OCI-M1 (cell line): ENCODE measurements around the gene XIRP1.

Source experiments
- DNase-seq: peaks from one replicate; lab custom pipeline; 2025; lab: John Stamatoyannopoulos, UW

Gene XIRP1

DNA sequence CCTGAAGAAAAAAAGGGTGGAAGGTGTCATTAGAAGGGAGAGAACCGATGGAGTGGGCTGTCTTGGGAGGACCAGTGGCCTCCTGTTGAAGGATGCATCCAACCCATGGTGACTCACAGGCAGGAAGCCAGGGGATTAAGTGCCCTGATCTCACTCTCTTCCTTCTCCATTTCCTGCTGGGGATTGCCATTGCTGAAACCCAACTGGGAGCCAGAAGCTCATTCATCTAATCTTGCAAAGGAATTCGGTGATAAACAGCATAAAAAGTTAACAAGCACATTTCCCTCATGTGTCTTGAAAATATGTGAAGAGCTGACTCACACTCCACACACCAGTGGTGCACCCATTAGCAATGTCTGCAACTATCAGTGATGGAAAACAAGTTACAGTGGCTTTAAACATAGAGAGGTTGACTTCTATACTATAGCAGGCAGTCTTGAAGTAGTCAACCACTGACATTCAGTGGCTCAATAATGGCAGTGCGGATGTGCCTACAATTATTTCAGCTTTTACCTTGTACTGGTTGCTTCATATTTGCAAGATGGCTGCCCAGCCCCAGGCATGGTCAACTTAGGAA is 26.2 kb downstream of the XIRP1 start:
- DNase-seq = peak; percentile 42

DNA sequence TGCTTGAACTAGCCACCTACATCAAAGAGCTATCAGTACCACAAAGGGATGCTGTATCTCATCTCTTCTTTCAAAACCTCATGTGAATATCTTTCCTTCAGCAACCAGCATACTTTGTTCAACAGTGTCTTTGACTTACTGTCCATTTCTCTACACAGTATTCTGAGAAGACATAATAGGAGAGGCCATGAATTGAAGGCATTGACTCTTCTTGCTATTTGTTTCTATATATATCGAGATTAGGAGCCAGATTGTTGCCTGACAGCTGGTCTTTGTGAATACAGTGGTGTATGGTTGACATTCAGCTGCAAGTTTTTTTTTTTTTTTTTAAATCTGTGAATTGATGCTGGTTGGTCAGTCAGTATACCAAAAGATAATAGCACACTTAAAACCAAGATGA is 26.9 kb downstream of the XIRP1 start:
- no peak for DNase-seq

DNA sequence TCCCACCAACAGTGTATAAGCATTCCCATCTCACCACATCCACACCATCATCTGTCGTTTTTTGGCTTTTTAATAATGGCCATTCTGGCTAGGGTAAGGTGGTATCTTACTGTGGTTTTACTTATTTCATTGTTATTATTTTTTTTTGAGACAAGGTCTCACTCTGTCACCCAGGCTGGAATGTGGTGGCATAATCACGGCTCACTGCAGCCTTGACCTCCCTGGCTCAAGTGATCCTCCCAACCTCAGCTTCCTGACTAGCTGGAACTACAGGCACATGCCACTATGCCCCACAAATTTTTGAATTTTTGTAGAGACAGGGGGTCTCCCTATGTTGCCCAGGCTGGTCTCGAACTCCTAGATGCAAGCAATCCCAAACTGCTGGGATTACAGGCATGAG is 28.0 kb downstream of the XIRP1 start:
- DNase-seq = no peak

DNA sequence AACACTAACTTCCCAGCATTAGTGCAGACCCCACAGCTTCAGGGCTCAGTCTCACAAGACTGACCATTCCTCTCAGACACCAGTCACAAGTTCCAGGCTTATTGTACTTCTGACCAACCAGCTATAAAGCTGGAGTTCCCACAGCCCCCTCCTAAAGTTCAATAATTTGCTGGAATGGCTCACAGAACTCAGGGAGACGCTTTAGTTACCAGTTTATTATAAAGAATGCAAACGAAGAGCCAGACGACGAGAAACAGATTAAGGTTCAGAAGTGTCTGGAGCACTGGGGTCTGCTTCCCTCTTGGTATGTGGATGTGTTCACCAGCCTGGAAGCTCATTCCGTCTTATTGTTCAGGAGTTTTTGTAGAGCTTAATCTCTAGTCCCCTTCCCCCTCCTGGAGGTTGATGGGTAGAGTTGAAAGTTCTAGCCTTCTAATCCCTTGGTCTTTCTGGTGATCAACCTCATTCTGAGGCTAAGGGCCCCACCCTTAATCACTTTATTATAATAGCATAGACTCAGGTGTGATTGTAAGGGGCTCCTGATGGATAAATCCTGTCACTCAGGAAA is 34.2 kb downstream of the XIRP1 start:
- no peak for DNase-seq

DNA sequence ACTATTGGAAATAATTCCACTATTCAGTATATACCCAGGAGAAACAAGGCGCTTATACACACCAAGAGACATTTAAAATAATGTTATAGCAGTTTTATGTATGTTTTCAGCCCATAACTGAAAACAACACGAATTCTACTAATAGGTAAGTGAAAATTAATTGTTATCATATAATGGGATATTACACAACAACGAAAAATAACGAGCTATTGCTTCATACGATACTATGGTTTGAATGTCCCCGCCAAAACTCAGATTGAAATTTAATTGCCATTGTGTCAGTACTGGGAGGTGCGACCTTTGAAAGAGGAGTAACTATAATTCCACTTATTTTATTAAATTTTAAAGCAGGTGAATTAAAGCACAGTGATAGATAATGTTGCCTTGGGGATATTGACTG is 35.0 kb downstream of the XIRP1 start:
- DNase-seq = no peak

DNA sequence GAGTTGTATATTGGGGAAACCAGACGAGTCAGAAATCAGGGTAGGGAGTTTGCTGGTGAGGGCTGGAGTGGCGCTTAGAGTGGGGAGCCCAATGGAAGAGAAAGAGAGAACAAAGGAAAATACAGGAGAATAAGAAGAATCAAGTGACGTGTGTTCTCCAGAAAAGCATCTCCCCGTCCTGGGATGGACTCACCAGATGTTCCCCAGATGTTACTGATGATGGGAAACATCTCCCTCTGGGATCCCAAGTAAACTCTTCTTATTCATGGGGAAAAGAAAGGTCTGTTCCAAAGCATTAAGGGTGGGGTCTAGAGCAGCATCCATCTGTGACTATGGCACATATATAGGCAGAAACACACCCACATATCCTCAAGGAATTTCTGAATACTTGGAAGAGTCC is 36.0 kb downstream of the XIRP1 start:
- no peak for DNase-seq

DNA sequence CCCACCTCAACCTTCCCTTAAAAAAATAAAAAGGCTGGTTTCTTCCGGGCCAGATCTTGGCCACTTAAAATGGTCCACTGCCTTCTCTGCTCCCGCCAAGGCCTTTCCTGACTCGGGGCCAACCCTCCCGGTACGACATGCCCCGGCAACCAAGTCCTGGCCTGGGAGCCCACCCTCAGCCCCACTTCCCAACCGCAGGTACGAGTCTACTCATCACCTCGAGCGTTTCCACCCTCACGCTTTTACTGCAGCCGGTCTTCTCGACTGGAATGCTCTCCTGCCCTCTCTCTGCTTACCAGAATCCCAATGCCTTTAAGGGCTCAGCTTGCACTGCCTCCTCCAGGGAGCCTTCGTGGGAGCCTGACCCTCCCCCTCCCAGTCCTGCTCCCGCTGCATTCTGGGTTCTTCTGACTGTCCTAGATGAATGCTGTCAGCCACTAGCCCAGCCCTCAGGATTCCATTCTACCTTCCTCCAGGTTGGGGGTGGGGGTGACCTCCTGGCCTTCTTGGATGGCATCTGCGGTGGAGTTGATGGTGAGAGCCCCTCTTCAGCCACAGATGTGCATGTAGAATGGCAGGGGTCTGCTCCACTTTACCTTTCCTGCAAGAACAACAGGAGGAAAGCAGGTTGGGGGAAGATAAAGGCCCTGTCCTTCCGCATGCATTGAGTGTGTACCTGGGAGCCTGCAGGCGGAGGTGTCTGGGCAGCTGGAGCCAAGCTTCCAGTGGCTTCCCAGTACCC is 37.9 kb downstream of the XIRP1 start:
- DNase-seq = peak; percentile 53

DNA sequence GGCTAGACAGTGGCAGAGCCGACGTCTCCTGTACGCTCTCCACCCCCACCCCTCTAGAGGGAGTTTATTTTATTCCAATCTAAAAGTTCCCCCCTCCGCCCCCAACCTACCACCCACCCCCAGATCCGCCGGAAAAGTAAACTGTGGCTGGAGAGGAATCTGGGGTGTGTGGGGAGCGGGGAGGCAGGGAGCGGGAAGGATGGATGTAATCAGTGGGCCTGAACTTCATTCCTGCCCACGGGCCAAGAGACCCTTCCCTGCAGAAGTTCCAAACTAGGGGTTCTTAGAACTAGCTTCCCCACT is 38.5 kb downstream of the XIRP1 start:
- no peak for DNase-seq

DNA sequence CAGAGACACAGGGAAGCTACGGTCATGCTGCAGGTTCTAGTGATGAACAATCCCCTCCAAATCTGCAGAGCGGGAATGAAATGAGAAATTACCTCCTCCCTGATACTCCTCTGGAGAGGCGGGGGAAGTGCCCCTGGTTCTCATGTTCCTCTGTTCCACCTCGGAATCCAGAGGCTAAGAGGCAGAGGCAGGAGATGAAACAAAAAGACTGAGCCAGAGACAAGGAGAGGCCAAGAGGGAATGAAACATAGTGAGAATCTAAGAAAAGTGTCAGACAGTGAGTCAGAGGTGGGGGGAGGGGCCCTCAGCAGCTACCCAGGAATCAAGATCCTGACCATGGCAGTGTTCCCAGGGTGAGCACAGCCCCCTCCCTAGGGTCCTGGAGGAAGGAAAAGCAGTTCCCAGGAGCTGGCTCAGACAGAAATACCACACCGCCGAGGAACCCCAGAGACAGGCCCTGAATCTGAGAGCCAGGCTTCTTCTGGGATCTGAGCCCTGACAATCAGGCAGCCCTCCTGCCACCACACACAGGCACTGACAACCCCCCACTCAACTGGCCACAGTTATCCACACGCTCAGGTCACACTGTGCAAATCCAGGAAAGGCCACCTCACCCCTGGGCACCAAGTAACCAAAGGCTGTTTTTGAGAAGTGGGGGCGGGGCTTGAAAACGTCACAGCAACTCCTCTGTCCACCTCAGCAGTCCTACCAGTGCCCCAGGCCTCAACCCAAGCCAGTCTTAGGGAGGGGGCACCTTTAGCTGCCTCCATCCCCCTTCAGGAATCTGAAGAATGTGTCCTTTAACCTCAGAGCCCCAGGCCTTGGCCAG is 41.4 kb downstream of the XIRP1 start:
- peak; percentile 78 for DNase-seq

DNA sequence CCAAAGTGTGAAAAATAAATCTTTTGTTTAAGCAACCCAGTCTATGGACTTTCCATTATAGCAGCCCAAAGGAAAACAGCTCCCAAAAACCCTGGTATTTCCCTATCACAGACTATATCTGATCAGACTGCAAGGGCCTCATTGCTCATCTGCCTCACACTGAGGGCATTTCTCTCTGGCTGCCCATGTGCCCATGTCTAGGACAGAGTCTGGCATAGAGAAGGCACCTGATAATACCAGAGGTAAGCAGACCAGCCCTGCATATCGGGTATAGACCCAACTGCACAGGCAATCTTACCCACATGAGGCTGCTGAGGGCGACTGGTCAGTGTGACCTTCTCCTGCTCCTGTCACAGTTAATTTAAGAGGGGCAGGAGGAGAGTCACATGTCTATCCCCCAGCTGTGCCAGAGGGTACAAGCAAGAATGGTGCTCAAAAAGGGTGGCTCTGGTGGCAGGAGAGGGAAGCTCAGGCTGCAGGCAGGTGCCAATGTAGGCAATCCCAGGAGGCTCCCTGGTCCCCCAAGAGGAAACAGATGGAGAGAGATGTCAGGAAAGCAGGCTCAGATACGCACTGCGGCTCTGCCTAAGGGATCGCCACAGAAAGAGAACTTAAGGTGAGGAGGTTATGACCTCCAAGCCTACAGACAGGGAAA is 42.1 kb downstream of the XIRP1 start:
- no peak for DNase-seq

DNA sequence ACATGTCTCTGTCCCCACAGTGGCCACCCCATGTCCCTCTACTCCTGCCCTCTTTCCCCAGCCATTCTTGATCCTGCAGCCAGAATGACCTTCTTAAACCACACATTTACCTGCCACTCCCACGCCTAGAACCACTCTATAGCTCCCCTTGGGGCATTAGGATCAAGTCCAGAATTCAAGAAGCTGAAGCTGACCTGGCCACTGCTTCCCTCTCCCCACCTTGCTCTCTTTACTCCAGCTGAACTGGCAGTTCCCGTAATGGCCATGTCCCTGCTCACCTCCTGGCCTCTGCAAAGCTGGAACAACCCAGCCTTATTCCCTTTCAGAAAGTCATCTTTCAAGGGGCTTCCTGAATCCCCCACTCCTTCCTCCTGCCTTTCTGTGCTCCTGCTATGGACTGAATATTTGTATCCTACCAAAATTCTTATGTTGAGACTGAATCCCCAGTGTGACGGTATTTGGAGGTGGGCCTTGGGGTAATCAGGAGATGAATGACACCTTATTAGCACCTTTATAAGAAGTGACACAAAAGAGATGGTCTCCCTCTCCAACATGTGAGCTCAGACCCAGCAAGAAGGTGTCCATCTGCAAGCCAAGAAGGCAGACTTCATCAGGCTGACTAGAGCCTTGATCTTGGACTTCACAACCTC is 42.8 kb downstream of the XIRP1 start:
- no peak for DNase-seq

DNA sequence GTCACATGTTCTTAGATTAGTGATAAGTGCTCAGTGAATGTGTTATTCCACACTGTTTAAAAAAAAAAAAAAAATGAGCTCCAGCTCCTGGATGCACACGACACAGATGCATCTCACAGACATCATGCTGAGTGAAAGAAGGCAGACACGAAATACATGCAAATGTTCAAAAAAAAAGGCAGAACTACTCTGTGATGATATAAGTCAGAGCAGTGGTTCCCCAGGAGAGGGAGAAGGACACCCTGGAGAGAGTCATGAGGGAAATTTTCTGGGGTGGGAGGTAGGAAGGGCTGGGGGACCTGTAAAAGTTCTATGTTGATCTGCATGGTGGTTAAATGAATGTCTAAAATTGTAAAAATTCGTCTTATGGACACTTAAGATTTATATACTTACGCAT is 43.3 kb downstream of the XIRP1 start:
- DNase-seq = no peak

DNA sequence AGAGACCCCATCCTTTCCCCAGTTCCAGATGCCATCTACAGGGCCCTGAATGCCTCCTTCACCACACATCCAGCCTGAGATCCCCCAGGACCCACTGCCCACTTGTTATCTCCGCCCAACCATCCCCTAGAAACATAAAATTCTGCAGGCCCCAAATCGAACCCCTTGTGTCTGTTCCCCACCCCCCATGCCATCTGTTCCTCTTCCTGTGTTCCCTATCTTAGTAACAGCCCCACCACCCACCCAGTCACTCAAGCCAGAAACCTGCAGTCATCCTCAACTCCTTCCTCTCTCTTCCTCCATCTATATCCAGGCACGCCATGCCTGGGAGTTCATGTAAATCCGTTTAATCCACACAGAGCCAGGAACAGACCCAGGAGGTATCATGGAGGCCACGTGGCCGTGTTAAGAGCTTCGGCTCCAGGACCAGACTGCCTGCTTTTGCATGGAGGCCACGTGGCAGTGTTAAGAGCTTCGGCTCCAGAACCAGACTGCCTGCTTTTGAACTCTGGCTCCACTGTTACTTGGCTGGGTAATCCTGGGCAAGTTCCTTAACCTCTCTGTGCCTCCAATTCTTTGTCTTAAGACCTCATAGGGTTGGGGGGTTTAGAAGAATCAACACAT is 43.8 kb downstream of the XIRP1 start:
- DNase-seq = peak; percentile 67

DNA sequence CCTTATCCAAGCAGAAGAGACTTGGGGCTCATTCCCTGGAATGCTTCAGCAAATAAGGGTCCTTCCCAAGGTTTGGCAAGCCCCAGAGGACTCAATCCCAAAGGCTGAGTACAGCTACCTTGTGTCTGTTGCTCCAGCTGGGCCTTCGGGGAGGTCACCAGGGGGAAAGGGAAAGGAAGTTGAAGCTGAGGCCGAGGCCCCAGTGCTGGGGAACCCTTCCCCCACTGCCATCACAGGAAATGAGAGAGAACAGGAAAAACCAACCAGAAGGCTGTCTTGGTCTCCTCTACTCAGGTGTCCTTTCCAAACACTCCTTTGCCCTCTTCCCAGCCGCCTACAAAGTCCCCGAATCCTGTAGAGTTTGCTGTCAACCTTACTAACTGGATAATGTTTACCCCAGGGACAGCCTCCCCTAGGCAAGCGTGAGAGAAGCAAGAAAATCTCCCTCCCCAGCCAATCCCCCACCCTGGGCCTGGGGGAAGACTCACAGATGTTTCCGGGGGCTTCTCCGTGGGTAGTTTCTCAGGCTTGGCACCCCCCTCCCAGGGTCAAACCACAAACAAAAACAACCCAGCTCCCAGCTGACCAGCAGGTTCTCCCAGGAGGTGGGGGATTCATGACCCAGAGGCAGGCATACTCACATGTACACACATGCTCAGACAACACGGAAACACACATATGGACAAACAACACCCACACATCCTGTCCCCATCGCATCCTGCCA is 44.5 kb downstream of the XIRP1 start:
- peak; percentile 71 for DNase-seq

DNA sequence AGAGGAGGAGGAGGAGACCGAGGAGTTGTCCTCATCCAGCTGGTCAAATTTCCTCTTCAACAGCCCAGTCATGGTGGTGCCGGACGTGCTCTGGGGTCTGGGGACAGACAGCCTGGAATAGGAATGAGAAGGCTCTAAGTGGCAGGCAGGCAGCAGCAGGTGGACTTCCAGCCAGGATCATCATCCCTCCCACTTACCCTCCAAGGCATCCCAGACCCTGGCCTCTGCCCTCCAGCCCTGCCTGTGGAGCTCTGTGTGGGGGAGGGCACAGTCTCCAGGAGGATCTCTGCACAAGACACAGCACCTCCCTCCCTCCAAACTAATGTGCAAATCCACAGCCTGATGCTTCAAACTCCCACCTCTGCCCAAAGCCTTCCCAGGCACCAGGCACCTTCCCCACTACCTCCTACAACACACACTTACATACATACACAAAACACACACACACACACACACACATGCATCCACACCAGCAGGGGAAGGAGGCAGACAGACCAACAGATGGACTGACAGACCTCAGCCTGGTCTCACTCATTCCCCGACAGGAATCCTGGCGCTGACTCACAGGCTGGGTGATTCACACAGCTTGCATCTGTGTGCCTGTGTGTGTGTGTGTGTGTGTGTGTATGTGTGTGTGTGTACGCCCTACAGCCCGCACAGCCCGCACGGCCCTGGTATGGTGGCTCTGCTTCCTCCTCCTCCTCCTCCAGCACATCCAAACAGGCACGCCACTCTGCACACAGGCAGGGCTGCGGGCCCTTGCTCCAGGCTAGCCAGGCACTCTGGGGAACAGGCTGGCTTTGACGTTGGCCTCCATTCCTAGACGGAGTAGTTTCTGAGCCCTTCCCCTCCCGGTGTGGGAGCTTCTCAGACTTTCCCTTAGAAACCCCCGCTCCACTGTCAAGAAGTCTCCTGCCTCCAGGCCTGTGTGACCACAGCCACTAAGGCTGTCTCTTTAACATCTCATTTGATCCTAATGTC is 45.5 kb downstream of the XIRP1 start:
- peak; percentile 71 for DNase-seq

DNA sequence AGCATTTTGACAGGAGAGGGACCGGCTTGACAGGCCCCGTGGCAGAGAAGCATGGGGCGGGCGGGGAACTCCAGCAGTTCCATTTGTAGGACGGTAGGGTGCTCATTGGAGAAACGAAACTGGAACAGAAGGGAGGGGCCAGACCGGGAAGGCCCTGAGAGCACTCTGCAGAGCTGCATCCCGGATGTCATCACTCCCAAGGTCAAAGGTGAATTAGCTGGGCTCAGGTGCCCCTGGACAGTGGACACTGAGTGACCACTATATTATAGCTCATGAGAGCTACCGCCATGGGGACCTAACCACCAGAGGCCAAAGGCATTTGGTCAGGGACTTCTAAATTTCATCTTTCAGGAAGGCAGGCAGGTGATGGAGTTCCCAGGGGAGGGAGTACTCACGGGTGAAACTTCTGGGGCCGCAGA is 46.3 kb downstream of the XIRP1 start:
- DNase-seq = no peak

DNA sequence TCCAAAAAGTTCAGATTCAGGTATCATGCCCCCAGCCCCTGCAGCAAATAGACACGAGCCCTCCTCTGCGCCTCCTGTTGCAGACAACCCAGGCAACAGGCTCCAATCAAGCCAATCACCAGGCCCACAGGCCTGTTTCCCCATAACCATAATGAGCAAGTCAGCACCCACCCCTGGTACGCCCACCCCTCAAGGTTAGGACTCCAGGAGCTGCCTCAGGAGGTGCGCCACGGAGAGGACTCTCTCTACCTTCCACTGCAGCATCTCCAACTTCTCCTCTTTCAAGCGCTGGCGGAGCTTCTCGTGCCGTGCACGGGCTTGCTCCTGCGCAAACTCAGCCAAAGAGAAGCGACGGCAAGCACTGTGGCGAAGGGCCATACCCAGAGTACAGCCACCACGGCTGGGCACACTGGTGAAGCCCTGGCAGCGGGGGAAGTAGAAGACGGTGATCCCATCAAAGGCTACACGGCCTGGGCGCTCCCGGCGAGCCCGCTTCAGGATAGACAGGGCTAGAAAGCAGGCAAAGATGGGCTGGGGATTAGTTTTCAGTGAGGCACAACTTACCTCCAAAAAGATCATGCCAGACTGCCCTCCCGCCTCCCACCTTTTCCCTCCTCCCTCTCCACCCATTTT is 47.5 kb downstream of the XIRP1 start:
- DNase-seq = no peak

DNA sequence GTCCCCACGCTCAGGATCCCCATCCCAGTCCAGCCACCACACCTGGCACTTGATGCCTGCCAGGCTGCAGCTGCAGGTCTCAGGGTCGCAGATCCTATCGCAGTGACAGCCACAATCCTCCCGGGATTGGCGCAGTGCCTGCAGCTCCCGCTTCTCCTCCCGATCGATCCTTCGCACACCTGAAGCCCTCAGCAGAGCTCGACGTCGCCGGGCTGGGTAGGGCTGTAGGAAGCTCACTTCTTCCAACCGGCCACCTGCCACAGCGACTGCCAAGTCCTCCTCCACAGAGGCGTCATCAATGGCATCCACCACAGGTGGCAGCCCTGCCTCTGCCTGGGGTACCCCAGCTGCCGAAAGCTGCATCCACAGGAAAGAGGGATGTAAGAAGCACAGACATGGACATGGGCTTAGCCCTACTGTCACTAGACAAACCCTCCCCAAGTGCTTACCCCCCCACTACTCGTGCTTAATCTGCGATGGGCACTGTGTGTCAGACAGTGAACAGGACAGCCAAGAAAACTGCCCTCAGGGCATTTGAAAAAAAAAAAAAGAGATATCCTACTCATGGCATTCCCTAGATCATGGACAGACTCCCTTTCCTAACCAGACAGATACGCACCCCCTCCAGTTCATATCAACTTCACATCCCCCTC is 48.2 kb downstream of the XIRP1 start:
- no peak for DNase-seq
